Measurements from ENCODE around the gene PLXNA2. TPM values are rescaled to one million over a fixed set of nuclear protein-coding genes. Genes with fewer than 3 reads are reported as not detected.

The PLXNA2 gene
- total and polyA plus RNA-seq, 7 experiments from 2014 or later = 0.70 to 5.4 (median 1.4) TPM; not detected in 2

DNA sequence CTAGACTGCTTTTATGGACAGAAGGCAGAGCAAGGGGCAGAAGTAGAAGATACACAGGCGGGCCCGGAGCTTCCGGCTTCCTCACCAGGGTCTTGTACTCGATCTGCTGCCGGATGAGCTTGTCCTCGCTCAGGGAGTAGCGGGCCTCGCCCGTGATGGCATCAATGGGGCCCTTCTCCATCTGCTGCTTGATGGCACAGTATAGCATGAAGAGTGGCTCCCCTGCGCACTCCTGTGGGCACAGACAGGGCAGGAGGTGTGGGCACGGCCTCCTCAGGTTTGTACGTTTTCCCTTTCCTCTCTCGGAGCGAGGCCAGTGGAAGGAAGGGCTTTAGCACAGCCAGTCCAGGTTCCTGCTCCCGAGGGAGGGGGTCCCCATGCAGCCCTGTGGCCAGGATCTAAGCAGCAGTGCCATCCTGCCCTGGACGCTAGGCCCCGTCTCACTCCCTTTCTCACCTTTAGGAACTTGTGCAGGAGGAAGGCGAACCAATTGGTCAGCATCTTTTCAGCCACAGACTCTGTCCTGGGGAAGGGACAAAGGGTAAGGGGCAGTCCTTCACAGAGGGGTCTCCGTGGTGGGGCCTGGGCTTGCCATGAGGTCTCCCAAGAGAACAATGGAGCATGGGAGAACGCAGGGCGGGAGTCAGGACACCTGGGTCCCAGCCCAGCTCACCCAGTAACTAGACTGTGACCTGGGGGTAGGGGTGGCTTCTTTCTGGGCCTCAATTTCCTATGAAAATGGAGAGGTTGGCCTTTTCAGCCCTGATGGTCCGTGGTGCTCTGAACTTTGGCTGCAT, 204.4 kb downstream of the PLXNA2 start:
- no peak overlapping the region for H3K27ac ChIP-seq (ENCODE audit: low read depth, low read length)
- Mint-ChIP-seq H3K4me3 (no peak overlapping the region), H3K36me3 (no peaks in the 10 kb centered on the region), H3K9me3 (no peaks in the 10 kb centered on the region), H3K27ac (no peak overlapping the region), H3K4me1 (peaks cover 0 to 10% (median 5%) of the 10 kb centered on the region in 7 donors), H3K27me3 (peaks cover 0 to 12% (median 7%) of the 10 kb centered on the region in 5 donors)
- no peaks in the 10 kb centered on the region for H3K9me3 ChIP-seq (ENCODE audit: control insufficient read depth in 2 of 3, low read length in 3 of 3)
- intact Hi-C loops (cut with micrococcal nuclease) = no loop called here
- ChIA-PET CTCF (no interaction called here), POLR2A (no interaction called here)
- no peaks in the 10 kb centered on the region for H3K27me3 ChIP-seq (ENCODE audit: control insufficient read depth in 2 of 2, insufficient read depth in 2 of 2, low read length in 2 of 2)
- no peak overlapping the region for H3K4me3 ChIP-seq (ENCODE audit: low read length)
- H3K36me3 ChIP-seq (ENCODE audit: control insufficient read depth in 2 of 3, insufficient read depth in 3 of 3, low read length in 3 of 3) = no peaks in the 10 kb centered on the region
- ATAC-seq (no peak), DNase-seq (no peak)
- no peaks in the 10 kb centered on the region for H3K4me1 ChIP-seq (ENCODE audit: control insufficient read depth in 2 of 2, insufficient read depth in 2 of 2, low read length in 2 of 2)

- intact Hi-C loops (cut with micrococcal nuclease) = no loop called here
These were observed 205.9 kb downstream of the PLXNA2 start for GRCh38 chr1:208038303-208038702.

DNA sequence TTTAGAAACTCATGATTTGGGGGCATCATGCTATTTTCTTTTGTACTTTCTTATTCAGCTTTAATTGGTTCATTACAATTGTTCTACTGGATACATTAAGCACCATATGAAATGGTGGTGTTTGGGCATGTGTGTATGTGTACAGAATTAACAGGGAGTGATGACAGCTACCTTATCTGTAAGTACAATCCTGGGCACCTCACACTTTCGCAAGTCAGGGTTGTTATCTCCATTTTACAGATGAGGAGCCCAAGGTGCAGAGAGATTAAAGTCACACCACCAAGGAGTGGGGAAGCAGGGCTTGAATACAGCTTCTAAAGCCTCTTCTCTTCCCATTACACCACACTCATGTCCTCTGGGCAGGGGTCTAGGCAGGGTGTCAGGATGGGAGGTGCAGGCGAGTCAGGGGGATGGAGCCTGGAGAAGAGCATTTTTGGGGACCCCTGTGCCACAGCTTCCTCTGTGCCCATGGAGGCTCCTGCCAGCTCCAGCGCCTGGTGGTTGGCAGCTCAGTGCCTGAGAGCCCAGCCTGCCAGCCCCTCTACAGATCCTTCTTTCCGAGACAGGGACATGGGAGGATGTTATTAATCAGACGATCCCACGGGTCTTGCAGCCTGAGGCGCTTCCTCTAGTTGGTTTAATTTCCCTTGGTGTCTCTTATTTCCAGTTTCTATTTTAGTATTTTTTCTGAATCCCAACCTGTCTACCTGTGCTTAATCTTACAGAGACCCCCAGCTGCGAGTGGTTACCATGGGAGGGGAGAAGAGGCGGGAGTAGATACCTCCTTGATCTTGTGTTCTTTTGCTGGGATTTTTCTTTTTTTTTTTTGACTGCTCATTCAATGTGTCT, 207.0 kb downstream of the PLXNA2 start:
- Mint-ChIP-seq H3K36me3 (no peaks in the 10 kb centered on the region), H3K27ac (no peak overlapping the region), H3K4me1 (peaks cover 0 to 2% (median 0%) of the 10 kb centered on the region in 7 donors), H3K9me3 (no peaks in the 10 kb centered on the region), H3K4me3 (no peak overlapping the region), H3K27me3 (peaks cover 0 to 10% (median under 1%) of the 10 kb centered on the region in 5 donors)
- ChIA-PET POLR2A (no interaction called here), CTCF (interaction anchor here (0.6 kb wide), 1 partner anchor 566 kb away, joined by 4 read pairs; no protein-coding TSS in a partner anchor)
- Histone ChIP-seq H3K4me3 (ENCODE audit: low read length) (no peak overlapping the region), H3K4me1 (ENCODE audit: control insufficient read depth in 2 of 2, insufficient read depth in 2 of 2, low read length in 2 of 2) (no peaks in the 10 kb centered on the region), H3K9me3 (ENCODE audit: control insufficient read depth in 2 of 3, low read length in 3 of 3) (no peaks in the 10 kb centered on the region), H3K36me3 (ENCODE audit: control insufficient read depth in 2 of 3, insufficient read depth in 3 of 3, low read length in 3 of 3) (no peaks in the 10 kb centered on the region), H3K27ac (ENCODE audit: low read depth, low read length) (no peak overlapping the region), H3K27me3 (ENCODE audit: control insufficient read depth in 2 of 2, insufficient read depth in 2 of 2, low read length in 2 of 2) (no peaks in the 10 kb centered on the region)
- DNase-seq = no peak
- ATAC-seq = no peak
- intact Hi-C loops (cut with micrococcal nuclease) = no loop called here

More at GRCh38 chr1:208038303-208038702, 205.9 kb downstream of the PLXNA2 start:
- Histone ChIP-seq H3K27me3 (ENCODE audit: control insufficient read depth in 2 of 2, insufficient read depth in 2 of 2, low read length in 2 of 2) (no peaks in the 10 kb centered on the region), H3K27ac (ENCODE audit: low read depth, low read length) (no peak overlapping the region), H3K4me1 (ENCODE audit: control insufficient read depth in 2 of 2, insufficient read depth in 2 of 2, low read length in 2 of 2) (no peaks in the 10 kb centered on the region), H3K36me3 (ENCODE audit: control insufficient read depth in 2 of 3, insufficient read depth in 3 of 3, low read length in 3 of 3) (no peaks in the 10 kb centered on the region), H3K9me3 (ENCODE audit: control insufficient read depth in 2 of 3, low read length in 3 of 3) (no peaks in the 10 kb centered on the region), H3K4me3 (ENCODE audit: low read length) (no peak overlapping the region)
- DNase-seq = no peak
- ChIA-PET POLR2A (no interaction called here), CTCF (no interaction called here)
- Mint-ChIP-seq H3K4me3 (no peak overlapping the region), H3K9me3 (no peaks in the 10 kb centered on the region), H3K4me1 (peaks cover 0 to 2% (median 0%) of the 10 kb centered on the region in 7 donors), H3K27me3 (peaks cover 0 to 10% (median 0%) of the 10 kb centered on the region in 5 donors), H3K36me3 (no peaks in the 10 kb centered on the region), H3K27ac (no peak overlapping the region)
- no peak for ATAC-seq

DNA sequence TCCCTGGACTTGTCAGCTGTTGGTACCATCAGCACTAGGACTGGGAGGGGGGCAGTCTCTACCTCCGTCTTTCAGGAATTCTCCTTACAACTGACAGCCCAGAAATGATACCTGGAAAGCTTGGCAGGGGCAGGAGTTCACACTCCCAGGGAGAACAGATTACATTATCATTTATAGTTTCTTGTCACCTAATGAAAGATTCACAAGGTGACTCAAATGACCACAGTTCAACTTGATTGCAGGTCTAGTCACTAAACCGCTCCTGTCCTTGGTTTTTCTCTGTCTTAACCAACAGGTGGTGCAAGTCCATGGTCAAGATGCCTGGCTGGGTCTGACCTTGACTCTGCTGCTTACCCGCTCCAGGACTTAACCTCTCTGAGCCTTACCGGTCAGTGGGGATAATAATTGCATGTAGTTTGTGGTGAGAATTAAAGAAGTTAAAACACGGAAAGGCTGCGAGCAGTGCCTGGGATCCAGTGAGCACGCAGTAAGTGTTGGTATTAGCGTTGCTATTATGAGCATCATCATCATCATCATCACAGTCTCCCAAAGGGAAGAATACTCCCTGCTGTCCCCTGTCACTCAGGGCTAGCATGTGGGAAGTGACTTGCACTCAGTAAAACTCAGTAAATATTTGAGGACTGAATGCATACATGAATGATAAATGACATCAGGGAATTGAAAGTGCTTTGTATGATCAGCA, 207.9 kb downstream of the PLXNA2 start:
- POLR2A ChIA-PET = no interaction called here
- Histone ChIP-seq H3K27ac (ENCODE audit: low read depth, low read length) (no peak overlapping the region), H3K4me1 (ENCODE audit: control insufficient read depth in 2 of 2, insufficient read depth in 2 of 2, low read length in 2 of 2) (no peaks in the 10 kb centered on the region), H3K4me3 (ENCODE audit: low read length) (no peak overlapping the region), H3K27me3 (ENCODE audit: control insufficient read depth in 2 of 2, insufficient read depth in 2 of 2, low read length in 2 of 2) (no peaks in the 10 kb centered on the region), H3K36me3 (ENCODE audit: control insufficient read depth in 2 of 3, insufficient read depth in 3 of 3, low read length in 3 of 3) (no peaks in the 10 kb centered on the region), H3K9me3 (ENCODE audit: control insufficient read depth in 2 of 3, low read length in 3 of 3) (no peaks in the 10 kb centered on the region)
- Mint-ChIP-seq H3K9me3 (no peaks in the 10 kb centered on the region), H3K36me3 (no peaks in the 10 kb centered on the region), H3K27ac (no peak overlapping the region), H3K4me3 (no peak overlapping the region), H3K4me1 (peaks cover 0 to 2% (median 0%) of the 10 kb centered on the region in 7 donors), H3K27me3 (peaks cover 0 to 10% (median 6%) of the 10 kb centered on the region in 5 donors)
- DNase-seq (no peak), ATAC-seq (no peak)
- intact Hi-C loops (cut with micrococcal nuclease) = no loop called here
- CTCF ChIA-PET = interaction anchor here (0.8 to 1.3 kb wide), 2 partner anchors 9 to 14 kb away, joined by 3 to 4 read pairs; no protein-coding TSS in a partner anchor

GRCh38 chr1:208034135-208034534, 210.0 kb downstream of the PLXNA2 start:
- H3K27me3 Mint-ChIP-seq = peaks cover 0 to 10% (median 8%) of the 10 kb centered on the region in 5 donors
- Histone ChIP-seq H3K4me3 (ENCODE audit: low read length) (no peak overlapping the region), H3K4me1 (ENCODE audit: control insufficient read depth in 2 of 2, insufficient read depth in 2 of 2, low read length in 2 of 2) (no peaks in the 10 kb centered on the region), H3K27ac (ENCODE audit: low read depth, low read length) (no peak overlapping the region), H3K9me3 (ENCODE audit: control insufficient read depth in 2 of 3, low read length in 3 of 3) (no peaks in the 10 kb centered on the region), H3K36me3 (ENCODE audit: control insufficient read depth in 2 of 3, insufficient read depth in 3 of 3, low read length in 3 of 3) (no peaks in the 10 kb centered on the region), H3K27me3 (ENCODE audit: control insufficient read depth in 2 of 2, insufficient read depth in 2 of 2, low read length in 2 of 2) (no peaks in the 10 kb centered on the region)
- H3K4me1 Mint-ChIP-seq = peaks cover 0 to 2% (median 0%) of the 10 kb centered on the region in 7 donors
- H3K4me3 Mint-ChIP-seq = no peak overlapping the region
- DNase-seq = no peak
- no peak overlapping the region for H3K27ac Mint-ChIP-seq
- ATAC-seq = no peak
- POLR2A ChIA-PET = no interaction called here
- no peaks in the 10 kb centered on the region for H3K9me3 Mint-ChIP-seq
- intact Hi-C loops (cut with micrococcal nuclease) = no loop called here
- H3K36me3 Mint-ChIP-seq = no peaks in the 10 kb centered on the region
- CTCF ChIA-PET = no interaction called here

- H3K9me3 ChIP-seq (ENCODE audit: control insufficient read depth in 2 of 3, low read length in 3 of 3) = no peaks in the 10 kb centered on the region
- POLR2A ChIA-PET = no interaction called here
- Mint-ChIP-seq H3K27ac (no peak overlapping the region), H3K27me3 (peaks cover 0 to 10% (median 8%) of the 10 kb centered on the region in 5 donors), H3K36me3 (no peaks in the 10 kb centered on the region), H3K9me3 (no peaks in the 10 kb centered on the region), H3K4me1 (peaks cover 0 to 2% (median 0%) of the 10 kb centered on the region in 7 donors), H3K4me3 (no peak overlapping the region)
- intact Hi-C loops (cut with micrococcal nuclease) = no loop called here
- CTCF ChIA-PET = no interaction called here
- DNase-seq (no peak), ATAC-seq (no peak)
- H3K4me1 ChIP-seq (ENCODE audit: control insufficient read depth in 2 of 2, insufficient read depth in 2 of 2, low read length in 2 of 2) = no peaks in the 10 kb centered on the region
- no peak overlapping the region for H3K4me3 ChIP-seq (ENCODE audit: low read length)
- H3K36me3 ChIP-seq (ENCODE audit: control insufficient read depth in 2 of 3, insufficient read depth in 3 of 3, low read length in 3 of 3) = no peaks in the 10 kb centered on the region
- no peak overlapping the region for H3K27ac ChIP-seq (ENCODE audit: low read depth, low read length)
- H3K27me3 ChIP-seq (ENCODE audit: control insufficient read depth in 2 of 2, insufficient read depth in 2 of 2, low read length in 2 of 2) = no peaks in the 10 kb centered on the region
These were observed 210.9 kb downstream of the PLXNA2 start for GRCh38 chr1:208033236-208033635.

All from naive thymus-derived CD4-positive, alpha-beta T cell (primary cell).